Measurements from ENCODE around the gene COL25A1. TPM values are rescaled to one million over a fixed set of nuclear protein-coding genes. Genes with fewer than 3 reads are reported as not detected.

The COL25A1 gene
- total RNA-seq, 1 donor from 2014 or later = 0.35 TPM

- Histone ChIP-seq H3K4me3 (no peak overlapping the region), H3K4me1 (no peaks in the 10 kb centered on the region), H3K27ac (no peak overlapping the region), H3K36me3 (no peaks in the 10 kb centered on the region), H3K9me3 (no peaks in the 10 kb centered on the region), H3K27me3 (ENCODE audit: low read depth) (no peaks in the 10 kb centered on the region)
- intact Hi-C loops (cut with DNase I) = no loop called here
- no peak for TF ChIP-seq CTCF (IDR thresholded peaks at IDR 0.05)
- ATAC-seq (no peak), DNase-seq (no peak)
These were observed 10.7 kb downstream of the COL25A1 start for GRCh38 chr4:109291707-109292238.

- intact Hi-C loops (cut with DNase I) = no loop called here
- no peak for TF ChIP-seq CTCF (IDR thresholded peaks at IDR 0.05)
- DNase-seq = no peak
- Histone ChIP-seq H3K4me3 (no peak overlapping the region), H3K27ac (no peak overlapping the region), H3K9me3 (no peaks in the 10 kb centered on the region), H3K27me3 (ENCODE audit: low read depth) (no peaks in the 10 kb centered on the region), H3K4me1 (no peaks in the 10 kb centered on the region), H3K36me3 (no peaks in the 10 kb centered on the region)
- ATAC-seq = no peak
These were observed 11.5 kb downstream of the COL25A1 start for GRCh38 chr4:109290918-109291317.

GRCh38 chr4:109278594-109279031, 23.8 kb downstream of the COL25A1 start:
- H3K4me1 ChIP-seq = no peaks in the 10 kb centered on the region
- no peak overlapping the region for H3K27ac ChIP-seq
- TF ChIP-seq CTCF (IDR thresholded peaks at IDR 0.05) = no peak
- H3K36me3 ChIP-seq = no peaks in the 10 kb centered on the region
- intact Hi-C loops (cut with DNase I) = no loop called here
- H3K27me3 ChIP-seq (ENCODE audit: low read depth) = no peaks in the 10 kb centered on the region
- no peak for DNase-seq
- no peak overlapping the region for H3K4me3 ChIP-seq
- no peak for ATAC-seq
- H3K9me3 ChIP-seq = no peaks in the 10 kb centered on the region

GRCh38 chr4:109276482-109277095, 25.9 kb downstream of the COL25A1 start:
- intact Hi-C loops (cut with DNase I) = no loop called here
- Histone ChIP-seq H3K9me3 (no peaks in the 10 kb centered on the region), H3K4me3 (no peak overlapping the region), H3K4me1 (no peaks in the 10 kb centered on the region), H3K27ac (no peak overlapping the region), H3K27me3 (ENCODE audit: low read depth) (no peaks in the 10 kb centered on the region), H3K36me3 (no peaks in the 10 kb centered on the region)
- no peak for TF ChIP-seq CTCF (IDR thresholded peaks at IDR 0.05)
- ATAC-seq (no peak), DNase-seq (no peak)

- H3K4me1 ChIP-seq = no peaks in the 10 kb centered on the region
- TF ChIP-seq CTCF (IDR thresholded peaks at IDR 0.05) = no peak
- intact Hi-C loops (cut with DNase I) = no loop called here
- DNase-seq (no peak), ATAC-seq (no peak)
- no peaks in the 10 kb centered on the region for H3K9me3 ChIP-seq
- H3K27ac ChIP-seq = no peak overlapping the region
- H3K36me3 ChIP-seq = no peaks in the 10 kb centered on the region
- no peaks in the 10 kb centered on the region for H3K27me3 ChIP-seq (ENCODE audit: low read depth)
- no peak overlapping the region for H3K4me3 ChIP-seq
These were observed 27.3 kb downstream of the COL25A1 start for GRCh38 chr4:109275066-109275745.
